Hypothalamus (tissue), 51 donors: ENCODE data around the gene SON.
A peak's percentile ranks its signal among the peaks of the same experiment; 100 is the strongest.
"Not testable (repeated sequence)": the region's sequence is repeated elsewhere in the genome, so short reads cannot be mapped to it uniquely, and the experiment has no call there.

Experiments
- DNase-seq, 51 donors: peaks; one replicate each; lab custom pipeline; 2025; lab: John Stamatoyannopoulos, UW

Gene SON

GRCh38 chr21:33542640-33543504, at the start of gene SON:
SON (plus strand) TSS chr21:33543038; CDS start chr21:33543093, 55 bp downstream.
- peak; percentile 77 to 100 (median 98) for DNase-seq

GRCh38 chr21:33493756-33494155, 49.1 kb upstream of the SON start:
- DNase-seq, result no peak

- no peak for DNase-seq
Measured at GRCh38 chr21:33495743-33496142, 47.1 kb upstream of the SON start.

- no peak for DNase-seq
Measured at GRCh38 chr21:33496345-33496744, 46.5 kb upstream of the SON start.

- DNase-seq, result no peak
Measured at GRCh38 chr21:33505833-33506232, 37.0 kb upstream of the SON start.

- DNase-seq, result not testable (repeated sequence)
Measured at GRCh38 chr21:33507003-33507402, 35.8 kb upstream of the SON start.

GRCh38 chr21:33510826-33511225, 32.0 kb upstream of the SON start:
- DNase-seq, result peak in 3 of 51 donors; percentile 9 to 33 (median 13)

GRCh38 chr21:33511639-33512038, 31.2 kb upstream of the SON start:
- no peak for DNase-seq

GRCh38 chr21:33512481-33512880, 30.4 kb upstream of the SON start:
- no peak for DNase-seq

GRCh38 chr21:33514229-33514628, 28.6 kb upstream of the SON start:
- DNase-seq, result no peak

- no peak for DNase-seq
Measured at GRCh38 chr21:33518899-33519298, 23.9 kb upstream of the SON start.

GRCh38 chr21:33522297-33522952, 20.4 kb upstream of the SON start:
- no peak for DNase-seq

GRCh38 chr21:33522953-33523349, 19.9 kb upstream of the SON start:
- no peak for DNase-seq

GRCh38 chr21:33531007-33531406, 11.8 kb upstream of the SON start:
- no peak for DNase-seq

GRCh38 chr21:33537212-33537611, 5.6 kb upstream of the SON start:
- DNase-seq, result no peak

GRCh38 chr21:33539616-33540015, 3.2 kb upstream of the SON start:
- DNase-seq, result no peak

- no peak for DNase-seq
Measured at GRCh38 chr21:33540711-33541104, 2.1 kb upstream of the SON start.

- DNase-seq, result peak in 2 of 51 donors; percentile 1 to 2
Measured at GRCh38 chr21:33541105-33541711, 1.6 kb upstream of the SON start.

- peak; percentile 24 to 90 (median 70) for DNase-seq
Measured at GRCh38 chr21:33541756-33542639, 840 bp upstream of the SON start, which contains the start of gene GART. GART (minus strand) TSS chr21:33542117; CDS start chr21:33539315, 2,802 bp downstream.

- no peak for DNase-seq
Measured at GRCh38 chr21:33543505-33544129, 779 bp downstream of the SON start.
